LNCaP clone FGC (cell line): ENCODE measurements around the gene HADHB.
A peak's percentile ranks its signal among the peaks of the same experiment; 100 is the strongest.

Experiments
- DNase-seq: peaks from one replicate; pipeline ENCODE4 v3.0.0-alpha.2; 2011; ENCODE audit warnings: low read depth
- H3K4me3 ChIP-seq: 2 replicates; pipeline ENCODE4 v1.5.1; 2011; ENCODE audit warnings: mild to moderate bottlenecking, low read depth, low read length, control low read depth
- CTCF ChIP-seq: IDR thresholded peaks from 2 replicates; pipeline ENCODE4 v1.5.1; 2012; ENCODE audit warnings: mild to moderate bottlenecking; ENCODE audit not compliant: control insufficient read depth, insufficient read depth; ENCODE audit errors: extremely low read depth

The HADHB gene

GRCh38 chr2:26274058-26274613, 29.4 kb downstream of the HADHB start:
- DNase-seq, result peak; percentile 78
- no peak overlapping the region for H3K4me3 ChIP-seq
- no peak for TF ChIP-seq CTCF

- TF ChIP-seq CTCF, result no peak
- H3K4me3 ChIP-seq, result no peak overlapping the region
- DNase-seq, result no peak
These were observed 31.9 kb downstream of the HADHB start for GRCh38 chr2:26276484-26277227.

GRCh38 chr2:26279886-26280285, 35.1 kb downstream of the HADHB start:
- H3K4me3 ChIP-seq, result no peak overlapping the region
- no peak for DNase-seq
- TF ChIP-seq CTCF, result no peak

GRCh38 chr2:26281226-26281625, 36.5 kb downstream of the HADHB start:
- TF ChIP-seq CTCF, result no peak
- no peak for DNase-seq
- H3K4me3 ChIP-seq, result no peak overlapping the region

- no peak for TF ChIP-seq CTCF
- H3K4me3 ChIP-seq, result no peak overlapping the region
- no peak for DNase-seq
These were observed 38.9 kb downstream of the HADHB start for GRCh38 chr2:26283606-26284005.

GRCh38 chr2:26284132-26284531, 39.4 kb downstream of the HADHB start:
- DNase-seq, result no peak
- TF ChIP-seq CTCF, result no peak
- H3K4me3 ChIP-seq, result no peak overlapping the region

- no peak overlapping the region for H3K4me3 ChIP-seq
- DNase-seq, result no peak
- TF ChIP-seq CTCF, result no peak
These were observed 41.2 kb downstream of the HADHB start for GRCh38 chr2:26285931-26286330.
